Liver (tissue), 9 donors: ENCODE data around the gene ADAMTS7. TPM values are rescaled to one million over a fixed set of nuclear protein-coding genes. Genes with fewer than 3 reads are reported as not detected.
"Not testable (repeated sequence)": the region's sequence is repeated elsewhere in the genome, so short reads cannot be mapped to it uniquely, and the experiment has no call there.

Source experiments
- DNase-seq: peaks from one replicate; pipeline ENCODE4 v3.0.0-alpha.2; 2017; ENCODE audit warnings: low spot score
- H3K27ac ChIP-seq, 2 donors: one replicate each; pipeline ENCODE4 v1.7.0; 2013; ENCODE audit warnings: inconsistent platforms in 2 of 2, low read length in 2 of 2, control low read depth in 1 of 2, low read depth in 1 of 2, mild to moderate bottlenecking in 1 of 2
- H3K27me3 ChIP-seq, 4 donors: one replicate each; pipeline versions ENCODE4 v1.6.1 to v1.7.0; 2013; ENCODE audit warnings: low read length in 3 of 4, inconsistent platforms in 1 of 4, mild to moderate bottlenecking in 1 of 4, moderate library complexity in 1 of 4; ENCODE audit not compliant: control insufficient read depth in 4 of 4, insufficient read depth in 4 of 4
- H3K36me3 ChIP-seq, 4 donors: one replicate each; pipeline versions ENCODE4 v1.6.1 to v1.7.0; 2013; ENCODE audit warnings: low read length in 3 of 4, mild to moderate bottlenecking in 3 of 4, low read depth in 1 of 4, moderate library complexity in 1 of 4; ENCODE audit not compliant: control insufficient read depth in 4 of 4, insufficient read depth in 3 of 4
- H3K4me1 ChIP-seq, 4 donors: one replicate each; pipeline versions ENCODE4 v1.6.1 to v1.7.0; 2013; ENCODE audit warnings: low read length in 3 of 4, mild to moderate bottlenecking in 3 of 4, moderate library complexity in 1 of 4; ENCODE audit not compliant: control insufficient read depth in 4 of 4, insufficient read depth in 4 of 4
- H3K4me3 ChIP-seq, 3 donors: one replicate each; pipeline versions ENCODE4 v1.6.1 to v1.7.0; 2013; ENCODE audit warnings: low read length in 3 of 3, control low read depth in 1 of 3, low read depth in 1 of 3, mild to moderate bottlenecking in 1 of 3
- H3K9ac ChIP-seq, 2 donors: one replicate each; pipeline ENCODE4 v1.7.0; 2013; ENCODE audit warnings: low read length in 2 of 2, mild to moderate bottlenecking in 2 of 2, moderate library complexity in 2 of 2, control low read depth in 1 of 2, low read depth in 1 of 2
- H3K9me3 ChIP-seq, 4 donors: one replicate each; pipeline versions ENCODE4 v1.6.1 to v1.7.0; 2013; ENCODE audit warnings: low read length in 3 of 4; ENCODE audit not compliant: control insufficient read depth in 4 of 4
- CTCF ChIP-seq: fragments of 150-350 bp; IDR thresholded peaks from 2 replicates; pipeline ENCODE4 v1.5.1; 2017; ENCODE audit warnings: improper control_type of control experiment, low read depth, low read length; ENCODE audit not compliant: missing input control
- FOXA1 ChIP-seq: IDR thresholded peaks from 2 replicates; pipeline ENCODE4 v1.6.1; 2016; ENCODE audit warnings: antibody characterized with exemption
- FOXA2 ChIP-seq: IDR thresholded peaks from 2 replicates; pipeline ENCODE4 v1.6.1; 2016; ENCODE audit warnings: antibody characterized with exemption
- REST ChIP-seq: IDR thresholded peaks from 2 replicates; pipeline ENCODE4 v1.6.1; 2016; ENCODE audit warnings: antibody characterized with exemption, mild to moderate bottlenecking
- SP1 ChIP-seq: IDR thresholded peaks from 2 replicates; pipeline ENCODE4 v1.6.1; 2018; ENCODE audit warnings: antibody characterized with exemption, mild to moderate bottlenecking
- ZBTB33 ChIP-seq: IDR thresholded peaks from 2 replicates; pipeline ENCODE4 v1.6.1; 2016; ENCODE audit warnings: antibody characterized with exemption
- WGBS: extraction: QIAGEN DNeasy Blood & Tissue Kit; methylation state at CpG from one replicate; pipeline ENCODE4 v1.1.7; 2013; 5-methylcytosine and 5-hydroxymethylcytosine counted together
- polyA plus RNA-seq, 2 donors: library from polyadenylated mRNA; stranded (reverse) in 1 of 2; unstranded in 1 of 2; fragments of 200-250 nt in 1 of 2; fragments of >200 nt in 1 of 2; fragmentation: Nextera tagmentation in 1 of 2; extraction: Ambion mirVana in 1 of 2; gene quantifications; one replicate each; pipeline versions ENCODE4 v1.2.1 to v1.2.3, GENCODE V29; 2013 to 2015
- total RNA-seq, 2 donors: library from RNA; depleted of rRNA; stranded (reverse); fragments of >200 nt; gene quantifications; one replicate each; pipeline ENCODE4 v1.2.3, GENCODE V29; 2014
- donor health status: healthy.
- donor health status: healthy.
- donor health status: healthy.
- donor health status: healthy.
- donor health status: healthy.

The ADAMTS7 gene
- total and polyA plus RNA-seq, 4 donors, result 0.13 to 2.4 (median 1.3) TPM

- Histone ChIP-seq H3K4me1 (no peaks in the 10 kb centered on the region), H3K4me3 (no peak overlapping the region), H3K9ac (no peak overlapping the region), H3K27me3 (no peaks in the 10 kb centered on the region), H3K9me3 (no peaks in the 10 kb centered on the region), H3K36me3 (no peaks in the 10 kb centered on the region), H3K27ac (no peak overlapping the region)
- TF ChIP-seq FOXA2, result no peak
- no peak for TF ChIP-seq SP1
- no peak for TF ChIP-seq ZBTB33
- TF ChIP-seq REST, result no peak
- TF ChIP-seq CTCF, result no peak
- TF ChIP-seq FOXA1, result no peak
- 92% methylated on average over 6 of the region's 6 CpGs for WGBS
- DNase-seq, result no peak
Observed at GRCh38 chr15:78766041-78766440, 45.2 kb downstream of the ADAMTS7 start.

GRCh38 chr15:78765154-78765860 is 46.0 kb downstream of the ADAMTS7 start:
- not testable (repeated sequence) for DNase-seq, H3K27me3 ChIP-seq, H3K36me3 ChIP-seq, H3K27ac ChIP-seq, H3K4me1 ChIP-seq, H3K4me3 ChIP-seq, H3K9ac ChIP-seq, H3K9me3 ChIP-seq
- WGBS, result 85% methylated on average over 18 of the region's 18 CpGs

- 84% methylated on average over 28 of the region's 28 CpGs for WGBS
- H3K9me3 ChIP-seq, DNase-seq, H3K36me3 ChIP-seq, H3K4me1 ChIP-seq, H3K9ac ChIP-seq, H3K27ac ChIP-seq, H3K4me3 ChIP-seq, H3K27me3 ChIP-seq: not testable (repeated sequence)
Observed at GRCh38 chr15:78764340-78765153, 46.7 kb downstream of the ADAMTS7 start.
